Breast epithelium (tissue), 3 donors: ENCODE results near the gene MAJIN.

ENCODE experiments used
- POLR2A ChIP-seq: fragments of 450-650 bp; IDR thresholded peaks from one replicate; pipeline ENCODE4 v1.6.1; 2016; ENCODE audit warnings: antibody characterized with exemption, mild to moderate bottlenecking, moderate library complexity
- TF ChIP-seq, protein P1 (sequence below), 3 donors: fragments of 450-650 bp; IDR thresholded peaks; one replicate each; pipeline ENCODE4 v1.5.1; 2016 to 2017; ENCODE audit warnings: antibody characterized with exemption in 3 of 3, mild to moderate bottlenecking in 3 of 3, moderate library complexity in 3 of 3

DNA sequence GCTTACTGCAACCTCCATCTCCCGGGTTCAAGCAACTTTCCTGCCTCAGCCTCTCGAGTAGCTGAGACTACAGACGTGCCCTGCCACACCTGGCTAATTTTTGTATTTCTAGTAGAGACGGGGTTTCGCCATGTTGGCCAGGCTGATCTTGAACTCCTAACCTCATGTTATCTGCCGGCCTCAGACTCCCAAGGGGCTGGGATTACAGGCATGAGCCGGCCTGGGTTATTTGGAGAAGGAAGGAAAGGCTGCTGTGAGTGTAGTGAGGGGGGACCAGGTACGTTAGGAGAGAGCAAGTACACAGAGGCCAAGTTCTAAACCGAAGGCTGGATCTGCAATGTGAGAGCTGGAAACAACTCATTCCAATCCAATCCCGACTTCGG is 24.4 kb upstream of the MAJIN start:
- TF ChIP-seq POLR2A: no peak
- TF ChIP-seq, protein P1, sequence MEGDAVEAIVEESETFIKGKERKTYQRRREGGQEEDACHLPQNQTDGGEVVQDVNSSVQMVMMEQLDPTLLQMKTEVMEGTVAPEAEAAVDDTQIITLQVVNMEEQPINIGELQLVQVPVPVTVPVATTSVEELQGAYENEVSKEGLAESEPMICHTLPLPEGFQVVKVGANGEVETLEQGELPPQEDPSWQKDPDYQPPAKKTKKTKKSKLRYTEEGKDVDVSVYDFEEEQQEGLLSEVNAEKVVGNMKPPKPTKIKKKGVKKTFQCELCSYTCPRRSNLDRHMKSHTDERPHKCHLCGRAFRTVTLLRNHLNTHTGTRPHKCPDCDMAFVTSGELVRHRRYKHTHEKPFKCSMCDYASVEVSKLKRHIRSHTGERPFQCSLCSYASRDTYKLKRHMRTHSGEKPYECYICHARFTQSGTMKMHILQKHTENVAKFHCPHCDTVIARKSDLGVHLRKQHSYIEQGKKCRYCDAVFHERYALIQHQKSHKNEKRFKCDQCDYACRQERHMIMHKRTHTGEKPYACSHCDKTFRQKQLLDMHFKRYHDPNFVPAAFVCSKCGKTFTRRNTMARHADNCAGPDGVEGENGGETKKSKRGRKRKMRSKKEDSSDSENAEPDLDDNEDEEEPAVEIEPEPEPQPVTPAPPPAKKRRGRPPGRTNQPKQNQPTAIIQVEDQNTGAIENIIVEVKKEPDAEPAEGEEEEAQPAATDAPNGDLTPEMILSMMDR (IDR thresholded peaks at IDR 0.05): no peak
